GM12892 (cell line): ENCODE results near the gene MGAT5.

ENCODE experiments used
- POLR2A ChIP-seq: IDR thresholded peaks from 2 replicates; pipeline ENCODE4 v1.6.1; 2011; ENCODE audit warnings: low read depth, low read length, control low read depth
- POLR2AphosphoS5 ChIP-seq: IDR thresholded peaks from 2 replicates; pipeline ENCODE4 v1.6.1; 2011; ENCODE audit warnings: low read depth, low read length, control low read depth
- TAF1 ChIP-seq: IDR thresholded peaks from 2 replicates; pipeline ENCODE4 v1.6.1; 2011; ENCODE audit warnings: low read depth, mild to moderate bottlenecking, control low read depth, low read length, borderline replicate concordance

- TF ChIP-seq POLR2AphosphoS5 (no peak), POLR2A (no peak), TAF1 (no peak)
Observed at GRCh38 chr2:134458950-134459349, 205.1 kb downstream of the MGAT5 start.
